GM15510 (cell line): ENCODE data around the gene KCNMB4.

Source experiments
- POLR2A ChIP-seq: IDR thresholded peaks from 3 replicates; pipeline ENCODE4 v1.6.1; 2011; ENCODE audit warnings: borderline replicate concordance; ENCODE audit not compliant: insufficient read length; ENCODE audit errors: extremely low read depth

Gene KCNMB4, protein sequence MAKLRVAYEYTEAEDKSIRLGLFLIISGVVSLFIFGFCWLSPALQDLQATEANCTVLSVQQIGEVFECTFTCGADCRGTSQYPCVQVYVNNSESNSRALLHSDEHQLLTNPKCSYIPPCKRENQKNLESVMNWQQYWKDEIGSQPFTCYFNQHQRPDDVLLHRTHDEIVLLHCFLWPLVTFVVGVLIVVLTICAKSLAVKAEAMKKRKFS

DNA sequence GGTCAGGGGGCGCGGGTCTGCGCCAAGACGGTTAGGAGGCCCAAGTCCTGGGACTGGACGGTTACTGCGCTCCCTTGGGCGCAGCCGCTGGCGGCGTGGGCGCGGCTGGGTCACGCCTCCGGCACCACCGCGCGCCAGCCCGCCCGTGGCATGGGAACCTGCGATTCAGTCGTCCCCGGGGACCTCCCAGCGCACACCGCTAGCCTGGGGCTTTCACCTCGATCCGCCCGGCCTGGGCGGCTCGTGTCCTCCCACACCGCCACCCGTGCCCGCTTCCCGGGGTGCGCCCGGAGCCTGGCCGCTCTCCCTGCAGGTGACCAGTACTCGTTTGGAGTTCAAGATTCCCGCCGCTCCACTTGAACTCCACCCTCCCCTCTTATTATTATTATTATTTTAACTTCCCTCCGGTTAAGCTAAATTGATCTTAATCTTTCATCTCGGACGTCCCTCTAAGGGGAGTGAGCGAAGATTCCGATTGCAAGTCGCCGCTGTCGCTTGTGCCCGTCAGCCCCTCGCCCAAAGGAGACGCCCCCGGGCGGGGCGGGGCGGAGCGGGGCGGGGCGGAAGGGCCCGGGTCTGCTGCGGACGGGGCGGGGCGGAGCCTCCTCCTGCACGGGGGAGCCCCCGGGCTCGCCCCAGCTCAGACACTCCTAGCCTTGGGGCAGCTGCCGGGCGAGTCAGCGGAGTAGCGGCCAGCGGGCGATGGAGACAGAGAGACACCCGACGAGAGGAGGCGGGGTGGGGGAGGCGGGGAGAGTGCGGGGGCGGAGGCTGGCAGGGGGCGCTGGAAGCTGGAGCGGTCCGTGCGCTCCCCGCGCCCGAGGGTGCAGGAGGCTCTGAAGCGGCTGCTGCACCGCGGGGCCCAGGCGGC, at the start of gene KCNMB4:
KCNMB4 (plus strand) TSS at position 643 of the 871 bp plus-strand sequence. CDS start 445 bp downstream, outside the sequence.
- TF ChIP-seq POLR2A: no peak

DNA sequence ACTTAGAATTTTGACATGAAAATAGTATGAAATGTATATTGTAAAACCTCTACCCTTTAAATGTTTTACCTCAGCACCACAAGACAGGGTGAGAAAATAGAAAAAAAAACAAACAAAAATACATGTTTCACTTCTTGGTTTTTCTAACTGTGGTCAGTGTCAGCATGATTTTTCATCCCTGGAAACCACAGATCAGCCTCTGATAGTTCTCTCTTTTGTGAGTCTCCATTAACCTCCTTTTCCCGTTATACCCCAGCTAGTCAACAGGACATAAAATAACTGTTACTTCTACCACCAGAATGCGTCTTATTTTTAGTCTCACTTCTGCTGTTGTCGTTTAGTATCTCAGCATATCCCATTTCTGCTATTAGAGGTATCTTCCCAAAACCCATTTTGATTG, 48.3 kb upstream of the KCNMB4 start:
- TF ChIP-seq POLR2A: no peak

DNA sequence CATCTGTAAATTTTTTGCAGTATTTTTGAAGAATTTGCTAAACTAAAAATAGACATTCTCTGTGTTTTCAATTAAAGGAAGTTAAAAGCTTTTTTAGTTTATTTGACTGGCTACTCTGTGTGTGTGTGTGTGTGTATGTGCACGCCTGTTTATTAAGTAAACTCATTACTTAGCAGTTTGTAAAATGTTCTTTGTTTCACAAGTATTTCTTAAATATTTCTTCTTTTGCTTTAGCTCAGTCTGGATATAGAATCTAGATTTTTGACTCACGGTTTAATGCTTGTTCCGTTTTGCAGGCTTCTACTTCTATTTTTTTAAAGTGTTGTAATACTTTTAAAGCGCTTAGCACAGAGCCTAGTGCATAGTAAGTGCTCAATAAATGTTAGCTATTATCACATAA, 46.5 kb upstream of the KCNMB4 start:
- no peak for TF ChIP-seq POLR2A

DNA sequence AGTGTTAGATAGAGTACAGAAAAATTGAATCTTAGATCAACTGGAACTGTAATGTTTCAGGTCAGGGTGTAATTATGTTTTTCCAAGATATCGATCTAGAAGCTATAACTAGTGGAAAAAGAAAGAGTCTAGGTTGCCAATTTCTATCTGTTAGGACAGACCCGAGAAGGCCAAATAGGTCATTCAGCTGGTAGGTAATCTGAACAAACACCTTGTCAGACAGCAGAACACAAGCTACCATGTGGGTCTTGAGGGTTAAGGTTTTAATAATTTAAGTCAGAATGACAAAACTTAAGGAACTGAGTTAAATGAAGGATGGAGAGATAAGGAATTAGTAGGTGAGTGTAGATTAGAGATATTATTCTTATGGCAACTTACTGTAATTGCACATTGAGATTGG, 44.9 kb upstream of the KCNMB4 start:
- TF ChIP-seq POLR2A: no peak

DNA sequence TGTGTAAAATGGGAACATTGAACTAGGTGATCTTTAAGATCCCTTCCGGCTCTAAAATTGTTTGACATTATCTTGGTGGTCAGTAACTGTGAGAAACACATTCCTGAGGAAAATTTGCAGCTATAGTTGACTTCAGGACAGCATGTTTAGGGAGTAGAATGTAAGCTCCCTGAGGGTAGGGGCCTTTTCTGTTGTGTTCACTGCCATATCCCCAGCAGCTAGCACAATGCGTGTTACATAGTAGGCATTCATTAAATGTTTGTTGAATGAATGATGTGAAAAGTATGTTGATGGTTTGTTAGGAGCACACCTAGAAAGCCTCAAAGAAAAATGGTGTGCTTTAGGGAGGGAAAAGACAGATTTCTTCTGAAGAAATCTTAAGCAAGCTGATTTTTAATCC, 38.5 kb upstream of the KCNMB4 start:
- TF ChIP-seq POLR2A: no peak

DNA sequence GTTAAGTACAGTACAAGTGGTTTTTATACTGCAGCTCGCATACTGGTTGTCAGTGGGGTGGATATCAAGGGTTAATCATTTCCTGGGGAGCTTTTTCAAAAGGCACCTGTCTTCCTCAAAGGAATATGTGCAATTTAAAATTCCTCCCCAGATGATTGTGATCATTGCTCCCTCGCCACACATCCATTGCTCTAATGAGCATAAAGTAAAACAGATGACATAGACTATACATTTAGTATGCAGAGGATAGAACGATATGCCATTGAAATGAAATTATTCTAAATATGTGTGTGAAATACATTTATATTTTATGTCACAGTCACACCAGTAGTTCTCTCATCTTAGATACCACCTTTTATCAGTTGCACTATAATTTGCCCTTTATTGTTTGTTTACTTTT, 36.4 kb upstream of the KCNMB4 start:
- TF ChIP-seq POLR2A: no peak

DNA sequence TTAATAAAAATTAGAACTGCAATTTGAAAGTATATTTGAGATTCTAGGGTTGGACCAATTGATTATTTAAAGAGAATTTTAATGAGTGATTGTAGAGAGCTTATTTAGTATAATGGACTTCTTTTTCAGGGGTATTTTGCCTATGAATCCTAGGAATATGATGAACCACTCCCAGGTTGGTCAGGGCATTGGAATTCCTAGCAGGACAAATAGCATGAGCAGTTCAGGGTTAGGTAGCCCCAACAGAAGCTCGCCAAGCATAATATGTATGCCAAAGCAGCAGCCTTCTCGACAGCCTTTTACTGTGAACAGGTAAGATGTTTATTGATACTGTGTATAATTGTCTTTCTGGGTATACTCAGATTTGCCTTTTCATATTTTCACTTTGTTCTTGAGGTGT, 35.9 kb upstream of the KCNMB4 start:
- TF ChIP-seq POLR2A: no peak

DNA sequence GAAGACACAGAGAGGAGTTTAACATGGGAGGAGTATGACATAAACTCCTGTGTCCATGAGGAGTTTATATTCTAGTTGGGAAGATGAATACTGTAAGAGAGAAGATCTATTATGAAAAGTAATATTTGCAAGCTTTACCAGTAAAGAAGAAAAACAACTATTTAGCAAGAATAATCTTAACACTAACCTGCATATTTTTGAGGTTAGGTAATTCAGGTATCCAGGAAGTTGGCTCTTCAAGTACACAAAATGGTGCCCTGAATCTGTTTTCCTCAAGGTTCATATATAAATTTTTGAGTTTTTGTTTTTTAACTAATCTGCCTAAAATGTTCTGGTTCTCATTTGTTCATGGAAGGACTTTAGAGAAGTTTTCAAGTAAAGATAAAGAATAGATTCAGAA, 33.9 kb upstream of the KCNMB4 start:
- TF ChIP-seq POLR2A: no peak

DNA sequence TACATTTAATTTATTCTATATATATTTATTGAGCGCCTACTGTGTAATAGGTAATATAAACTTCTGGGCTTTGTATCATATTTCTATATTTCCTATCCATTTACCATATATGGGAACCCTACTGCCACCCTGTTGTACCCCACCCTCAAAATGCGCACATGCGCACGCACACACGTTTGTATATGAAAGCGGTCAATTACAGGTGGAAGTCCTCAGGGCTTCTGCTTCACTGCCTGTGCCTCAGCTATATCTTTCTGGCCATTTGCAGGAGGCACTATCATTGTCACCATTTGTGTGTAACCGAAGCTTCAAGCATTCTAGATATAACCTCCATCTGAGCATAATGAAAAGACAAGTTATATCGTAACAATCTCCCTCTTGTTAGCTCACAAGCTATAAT, 31.3 kb upstream of the KCNMB4 start:
- no peak for TF ChIP-seq POLR2A

DNA sequence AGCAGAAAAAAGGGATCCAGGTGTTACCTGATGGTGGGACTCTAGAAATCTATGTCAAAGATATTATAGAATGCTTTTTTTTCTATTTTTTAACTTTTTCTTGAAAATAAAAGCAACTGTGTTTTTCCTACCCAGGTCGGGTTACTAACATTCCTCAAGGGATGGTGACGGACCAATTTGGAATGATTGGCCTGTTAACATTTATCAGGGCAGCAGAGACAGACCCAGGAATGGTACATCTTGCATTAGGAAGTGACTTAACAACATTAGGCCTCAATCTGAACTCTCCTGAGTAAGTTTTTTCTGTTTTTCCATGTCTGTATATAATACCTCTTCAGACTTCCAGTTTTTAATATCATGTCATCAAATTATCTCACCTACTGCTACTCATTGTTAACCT, 27.6 kb upstream of the KCNMB4 start:
- TF ChIP-seq POLR2A: no peak

DNA sequence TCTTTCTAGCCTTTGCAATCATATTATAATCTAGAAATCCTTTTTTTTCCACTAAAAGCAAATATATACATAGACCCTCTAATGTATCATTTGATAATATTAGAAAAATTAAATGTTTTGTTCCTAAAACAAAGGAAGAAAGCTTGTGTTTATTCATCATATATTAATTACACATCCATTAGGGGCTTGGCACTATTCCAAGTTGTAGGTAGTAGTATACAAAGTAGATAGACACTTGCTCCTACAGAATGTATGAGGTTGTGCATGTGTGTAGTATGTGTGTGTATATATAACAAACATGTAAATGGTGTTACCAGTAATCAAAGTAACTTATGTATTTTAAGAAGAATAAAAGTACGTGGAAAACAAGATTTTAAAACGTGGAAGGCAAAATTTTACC, 15.0 kb upstream of the KCNMB4 start:
- no peak for TF ChIP-seq POLR2A

DNA sequence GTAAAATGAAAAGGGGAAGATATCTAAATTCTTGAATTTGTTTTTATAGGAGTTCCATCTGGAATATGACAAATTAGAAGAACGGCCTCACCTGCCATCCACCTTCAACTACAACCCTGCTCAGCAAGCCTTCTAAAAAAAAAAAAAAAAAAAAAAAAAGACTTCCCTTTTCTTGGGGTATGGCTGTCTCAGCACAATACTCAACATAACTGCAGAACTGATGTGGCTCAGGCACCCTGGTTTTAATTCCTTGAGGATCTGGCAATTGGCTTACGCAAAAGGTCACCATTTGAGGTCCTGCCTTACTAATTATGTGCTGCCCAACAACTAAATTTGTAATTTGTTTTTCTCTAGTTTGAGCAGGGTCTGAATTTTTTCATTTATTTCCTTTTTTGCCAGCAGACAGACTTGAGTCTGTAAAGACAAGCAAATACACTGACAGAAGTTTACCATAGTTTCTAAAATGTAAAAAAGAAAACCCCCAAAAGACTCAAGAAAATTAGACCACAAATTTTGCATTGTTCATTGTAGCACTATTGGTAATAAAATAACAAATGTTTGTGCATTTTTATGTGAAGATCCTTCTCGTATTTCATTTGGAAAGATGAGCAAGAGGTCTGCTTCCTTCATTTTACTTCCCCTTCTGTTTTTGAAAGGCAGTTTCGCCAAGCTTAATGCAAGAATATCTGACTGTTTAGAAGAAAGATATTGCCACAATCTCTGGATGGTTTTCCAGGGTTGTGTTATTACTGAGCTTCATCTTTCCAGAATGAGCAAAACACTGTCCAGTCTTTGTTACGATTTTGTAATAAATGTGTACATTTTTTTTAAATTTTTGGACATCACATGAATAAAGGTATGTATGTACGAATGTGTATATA, 12.1 kb upstream of the KCNMB4 start:
- no peak for TF ChIP-seq POLR2A

DNA sequence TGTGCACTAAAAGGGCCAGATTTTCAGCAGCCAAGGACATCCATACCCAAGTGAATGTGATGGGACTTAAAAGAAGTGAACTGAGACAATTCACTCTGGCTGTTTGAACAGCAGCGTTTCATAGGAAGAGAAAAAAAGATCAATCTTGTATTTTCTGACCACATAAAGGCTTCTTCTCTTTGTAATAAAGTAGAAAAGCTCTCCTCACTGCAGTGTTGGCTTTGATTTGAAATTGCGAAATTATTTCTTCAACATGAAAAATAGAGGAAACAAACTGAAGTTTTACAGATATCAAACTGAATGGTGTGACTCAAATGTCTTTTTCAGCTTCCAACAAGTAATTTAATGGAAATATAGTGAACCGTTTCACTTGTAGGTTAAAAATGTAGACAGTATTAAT, 11.3 kb upstream of the KCNMB4 start:
- TF ChIP-seq POLR2A: no peak

DNA sequence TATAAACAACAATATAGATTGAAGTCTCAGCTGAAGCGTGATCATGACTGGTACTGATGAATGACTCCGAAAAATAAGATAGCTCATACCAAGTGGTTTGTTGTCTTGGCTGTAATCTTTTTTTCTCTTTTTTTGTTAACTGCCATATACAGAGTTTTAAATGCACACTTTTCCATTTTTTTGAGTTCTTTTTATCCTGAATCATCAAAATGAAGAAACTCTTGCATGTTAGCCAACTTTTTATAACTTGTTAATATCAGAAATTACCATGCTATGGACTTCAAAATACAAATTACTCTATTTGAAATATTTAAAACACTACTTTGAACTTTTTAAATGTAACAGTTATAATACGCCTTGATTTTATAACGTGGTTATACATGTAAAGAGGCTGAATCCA, 10.1 kb upstream of the KCNMB4 start:
- TF ChIP-seq POLR2A: no peak

DNA sequence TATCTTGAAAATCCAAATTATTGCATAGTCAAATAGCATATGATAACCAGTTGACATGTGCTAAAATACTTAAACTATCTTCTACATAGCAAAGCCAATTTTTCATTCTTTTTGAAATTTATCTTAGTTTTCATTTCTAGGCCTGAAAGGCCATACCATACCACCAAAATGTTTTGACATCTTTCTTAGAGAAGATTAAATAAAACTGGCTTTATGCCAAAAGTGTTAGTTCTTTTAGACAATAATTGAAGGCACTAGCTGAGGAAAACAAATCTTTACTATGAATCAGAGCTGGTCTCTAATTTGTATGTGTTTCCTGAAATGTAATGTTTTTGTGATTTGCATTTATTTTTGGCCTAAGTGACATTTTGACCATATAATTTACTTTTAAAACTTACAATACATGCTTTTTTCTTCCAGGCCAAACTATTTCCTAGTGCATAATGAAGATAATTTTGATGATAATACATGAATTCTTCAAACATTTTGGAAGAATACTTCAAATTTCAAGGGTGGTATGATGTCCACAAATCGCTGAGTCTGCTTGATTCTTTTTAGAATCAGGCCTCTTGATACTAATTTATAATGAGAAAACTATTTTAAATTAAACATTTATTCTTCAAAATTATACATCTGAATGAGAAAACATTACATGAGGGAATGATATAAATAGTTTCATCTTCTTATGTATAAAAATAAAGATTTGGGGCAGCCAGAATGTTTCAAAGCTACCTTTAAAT, 6.5 kb upstream of the KCNMB4 start:
- TF ChIP-seq POLR2A: no peak

DNA sequence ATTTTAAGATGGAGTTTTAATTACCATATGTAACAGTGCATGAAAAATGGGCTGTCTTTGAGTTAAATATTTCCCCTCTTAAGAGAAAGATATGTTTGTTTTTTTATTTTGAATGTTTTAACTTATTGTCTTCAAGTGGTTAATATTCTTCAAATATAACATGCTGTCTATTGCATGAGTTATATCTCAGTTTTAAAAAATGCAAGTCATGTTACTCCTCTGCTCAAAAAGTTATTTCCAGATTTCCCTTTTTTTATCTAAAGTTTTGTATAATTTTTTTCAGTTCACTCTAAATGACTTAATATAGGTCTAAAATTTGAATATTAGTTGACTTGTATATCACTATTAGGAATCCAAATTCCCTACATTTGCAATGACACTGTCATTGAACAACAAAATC, 5.9 kb upstream of the KCNMB4 start:
- TF ChIP-seq POLR2A: no peak
